Adrenal gland (tissue), 5 donors: Measurements from ENCODE around the gene RAB11B.

Experiments
- CTCF ChIP-seq, 6 experiments: fragments of 450-650 bp in 4 of 6; fragments of 200-600 bp in 2 of 6; sonication (generic) in 1 of 6; IDR thresholded peaks; 1 replicate in 5 of 6; 2 replicates in 1 of 6; pipeline versions ENCODE4 v1.5.1 to v1.8.0; 2016 to 2021; ENCODE audit warnings: antibody characterized with exemption in 6 of 6, mild to moderate bottlenecking in 2 of 6, moderate library complexity in 1 of 6
- POLR2A ChIP-seq, 2 donors: fragments of 450-650 bp; IDR thresholded peaks; one replicate each; pipeline ENCODE4 v1.6.1; 2017; ENCODE audit warnings: antibody characterized with exemption in 2 of 2, mild to moderate bottlenecking in 2 of 2, moderate library complexity in 1 of 2
- donor health status: DM: no; HTN: no; CAD: no.

DNA sequence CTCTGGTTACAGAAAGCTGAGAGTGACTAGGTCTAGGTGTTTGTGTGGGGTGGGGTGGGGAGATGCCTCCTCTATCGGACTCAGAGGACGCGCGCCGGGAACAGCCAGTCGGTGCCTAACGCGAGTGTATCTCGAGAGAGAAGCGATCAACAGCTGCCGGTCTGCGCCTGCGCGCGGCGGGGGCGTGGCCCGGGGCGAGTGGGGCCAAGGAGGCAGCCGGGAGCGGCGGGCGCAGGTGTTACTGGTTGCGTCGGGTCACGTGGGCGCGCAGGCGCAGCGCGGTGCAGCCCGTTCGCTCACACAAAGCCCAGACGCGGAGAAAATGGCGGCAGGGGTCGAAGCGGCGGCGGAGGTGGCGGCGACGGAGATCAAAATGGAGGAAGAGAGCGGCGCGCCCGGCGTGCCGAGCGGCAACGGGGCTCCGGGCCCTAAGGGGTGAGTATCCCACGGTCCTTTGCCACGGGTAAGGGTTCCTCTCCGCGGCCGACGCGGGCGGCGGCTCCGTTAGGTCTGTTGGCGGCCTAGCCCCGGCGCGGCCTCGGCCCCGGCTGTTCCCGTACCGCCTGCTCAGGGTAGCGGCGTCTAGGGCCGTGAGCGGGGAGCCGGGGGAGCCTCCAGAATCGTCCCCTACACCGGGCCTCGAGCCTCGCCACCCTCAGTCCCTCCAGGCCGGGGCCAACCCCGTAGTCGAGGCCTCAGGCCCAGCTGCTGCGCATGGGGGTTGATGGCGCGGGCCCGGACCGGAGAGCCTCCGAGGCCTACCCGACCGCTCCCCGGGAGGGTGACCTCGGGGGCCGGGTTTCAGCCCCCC lies 54.7 kb downstream of the RAB11B start, which contains the start of gene HNRNPM:
- TF ChIP-seq CTCF (IDR thresholded peaks at IDR 0.05) (no peak), POLR2A (IDR thresholded peaks at IDR 0.05) (peak; percentile 93 to 98)
